Measurements from ENCODE around the gene ZNF341. TPM values are rescaled to one million over a fixed set of nuclear protein-coding genes. Genes with fewer than 3 reads are reported as not detected.

Gene ZNF341
- total and polyA plus RNA-seq, 9 of the 15 experiments (the other 6 are each of a cell fraction or from before 2014, with no cell fraction given): 0.08 to 2.6 (median 1.0) TPM

- TF ChIP-seq ZBTB40 (IDR thresholded peaks at IDR 0.05): peak; percentile 90
- TF ChIP-seq ZBTB40 (CRISPR knock-in tag; IDR thresholded peaks at IDR 0.05): no peak
- TF ChIP-seq RBM17 (IDR thresholded peaks at IDR 0.05; ENCODE audit: borderline replicate concordance, low read depth, low read length): no peak
- TF ChIP-seq HDAC1 (IDR thresholded peaks at IDR 0.05): no peak
- no peak for TF ChIP-seq ZNF140 (CRISPR knock-in tag; IDR thresholded peaks at IDR 0.05)
- no peak for TF ChIP-seq ZNF263 (CRISPR knock-in tag; IDR thresholded peaks at IDR 0.05; ENCODE audit: borderline replicate concordance)
- peak; percentile 40 to 46; a peak in 1 of 4 replicates for TF ChIP-seq ZMIZ1 (IDR thresholded peaks at IDR 0.05; ENCODE audit: low read depth in 2 of 2, low read length in 2 of 2)
- TF ChIP-seq KDM5B (IDR thresholded peaks at IDR 0.05; ENCODE audit: insufficient replicate concordance, low read depth, low read length): peak; percentile 42
- no peak for TF ChIP-seq TSC22D4 (tag; IDR thresholded peaks at IDR 0.05)
- peak; percentile 43 for TF ChIP-seq TBP (optimal IDR thresholded peaks at IDR 0.05; ENCODE audit: low read depth, low read length)
- TF ChIP-seq TCFL5 (CRISPR knock-in tag; conservative IDR thresholded peaks at IDR 0.05): no peak
- TF ChIP-seq CHCHD3 (CRISPR knock-in tag; IDR thresholded peaks at IDR 0.05): no peak
- TF ChIP-seq DMBX1 (CRISPR knock-in tag; IDR thresholded peaks at IDR 0.05; ENCODE audit: borderline replicate concordance): peak; percentile 94; the same call in 1 of the 2 replicates
- TF ChIP-seq MEIS2 (IDR thresholded peaks at IDR 0.05; ENCODE audit: partially characterized antibody): no peak
- no peak for TF ChIP-seq MIER1 (IDR thresholded peaks at IDR 0.05; ENCODE audit: low read depth)
Observed at GRCh38 chr20:33810885-33811775, 79.3 kb downstream of the ZNF341 start, which contains the start of gene CHMP4B (continued).

All from K562 (cell line).